SK-N-SH treated with all-trans-retinoic acid at 6 μM for 48 hours (cell line): ENCODE data around the gene PRKACB.

Source experiments
- ATAC-seq: fragments of 200-7000 bp; cut with Tn5 transposase; 3 replicates; pipeline ENCODE4 v1.9.1; 2020; ENCODE audit warnings: mild to moderate bottlenecking, moderate library complexity
- ARNTL ChIP-seq: fragments of 450-650 bp; formaldehyde crosslinking; IDR thresholded peaks from 2 replicates; pipeline ENCODE4 v1.5.0; 2020; ENCODE audit warnings: low read depth, mild to moderate bottlenecking, moderate library complexity, borderline replicate concordance
- BACH2 ChIP-seq: fragments of 250-450 bp; sonication (Bioruptor Pico); IDR thresholded peaks from 2 replicates; pipeline ENCODE4 v1.9.0; 2021; ENCODE audit warnings: mild to moderate bottlenecking, borderline replicate concordance
- CSDC2 ChIP-seq: fragments of 250-450 bp; sonication (Bioruptor Pico); IDR thresholded peaks from 2 replicates; pipeline ENCODE4 v1.5.0; 2020; ENCODE audit warnings: mild to moderate bottlenecking, moderate library complexity
- CSRNP3 ChIP-seq: fragments of 250-450 bp; sonication (Bioruptor Pico); IDR thresholded peaks from 2 replicates; pipeline ENCODE4 v1.5.1; 2021; ENCODE audit warnings: mild to moderate bottlenecking, moderate library complexity
- ESRRG ChIP-seq: fragments of 250-450 bp; sonication (Bioruptor Pico); IDR thresholded peaks from 2 replicates; pipeline ENCODE4 v1.6.1; 2021; ENCODE audit warnings: mild to moderate bottlenecking
- GLIS3 ChIP-seq: fragments of 250-450 bp; sonication (Bioruptor Pico); IDR thresholded peaks from 2 replicates; pipeline ENCODE4 v1.5.0; 2020; ENCODE audit warnings: mild to moderate bottlenecking, moderate library complexity
- ISL1 ChIP-seq: fragments of 250-450 bp; sonication (Bioruptor Pico); IDR thresholded peaks from 2 replicates; pipeline ENCODE4 v2.1.2; 2022; ENCODE audit warnings: mild to moderate bottlenecking, moderate library complexity
- OSR1 ChIP-seq: fragments of 250-450 bp; sonication (Bioruptor Pico); IDR thresholded peaks from 2 replicates; pipeline ENCODE4 v1.8.0; 2022; ENCODE audit warnings: moderate library complexity, mild to moderate bottlenecking, inconsistent platforms
- PPARA ChIP-seq: fragments of 250-450 bp; sonication (Bioruptor Pico); IDR thresholded peaks from 2 replicates; pipeline ENCODE4 v1.5.0; 2020; ENCODE audit warnings: mild to moderate bottlenecking, borderline replicate concordance
- RARB ChIP-seq: fragments of 250-450 bp; sonication (Bioruptor Pico); IDR thresholded peaks from 2 replicates; pipeline ENCODE4 v1.8.0; 2021; ENCODE audit warnings: mild to moderate bottlenecking, moderate library complexity
- TCF4 ChIP-seq: fragments of 250-450 bp; sonication (Bioruptor Pico); IDR thresholded peaks from 2 replicates; pipeline ENCODE4 v1.8.0; 2021; ENCODE audit warnings: mild to moderate bottlenecking, moderate library complexity, borderline replicate concordance
- TOX ChIP-seq: fragments of 250-450 bp; sonication (Bioruptor Pico); IDR thresholded peaks from 2 replicates; pipeline ENCODE4 v1.8.0; 2021; ENCODE audit warnings: mild to moderate bottlenecking, moderate library complexity, borderline replicate concordance
- TSHZ2 ChIP-seq: fragments of 250-450 bp; sonication (Bioruptor Pico); IDR thresholded peaks from 2 replicates; pipeline ENCODE4 v1.5.0; 2020; ENCODE audit warnings: mild to moderate bottlenecking, moderate library complexity
- ZC3H10 ChIP-seq: fragments of 250-450 bp; sonication (Bioruptor Pico); IDR thresholded peaks from 2 replicates; pipeline ENCODE4 v1.5.1; 2021; ENCODE audit warnings: mild to moderate bottlenecking, moderate library complexity
- ZFP30 ChIP-seq: fragments of 450-650 bp; formaldehyde crosslinking; IDR thresholded peaks from 2 replicates; pipeline ENCODE4 v1.5.0; 2022; ENCODE audit warnings: mild to moderate bottlenecking, moderate library complexity
- ZNF565 ChIP-seq: fragments of 450-650 bp; formaldehyde crosslinking; conservative IDR thresholded peaks from 2 replicates; pipeline ENCODE4 v1.5.0; 2020; ENCODE audit warnings: low read depth, mild to moderate bottlenecking, moderate library complexity
- ZNF70 ChIP-seq: fragments of 450-650 bp; formaldehyde crosslinking; IDR thresholded peaks from 2 replicates; pipeline ENCODE4 v1.5.0; 2020; ENCODE audit warnings: mild to moderate bottlenecking, moderate library complexity
- ZNF8 ChIP-seq: fragments of 450-650 bp; formaldehyde crosslinking; IDR thresholded peaks from 2 replicates; pipeline ENCODE4 v1.5.0; 2020; ENCODE audit warnings: mild to moderate bottlenecking, moderate library complexity
- TF ChIP-seq, protein P1 (sequence below): fragments of 250-450 bp; sonication (Bioruptor Pico); IDR thresholded peaks from 2 replicates; pipeline ENCODE4 v1.8.0; 2021; ENCODE audit warnings: low read depth, mild to moderate bottlenecking, moderate library complexity, borderline replicate concordance

Gene PRKACB

GRCh38 chr1:84198832-84199231 is 54.8 kb downstream of the PRKACB start:
- no peak for TF ChIP-seq ZNF8 (CRISPR knock-in tag)
- no peak for TF ChIP-seq ZNF70 (CRISPR knock-in tag)
- TF ChIP-seq CSRNP3 (CRISPR knock-in tag) = no peak
- TF ChIP-seq RARB (CRISPR knock-in tag) = no peak
- TF ChIP-seq GLIS3 (CRISPR knock-in tag) = no peak
- no peak for TF ChIP-seq TSHZ2
- TF ChIP-seq ZFP30 (CRISPR knock-in tag) = no peak; the same call in 1 of the 2 replicates
- no peak for TF ChIP-seq TCF4
- no peak for ATAC-seq

- TF ChIP-seq ZNF8 (CRISPR knock-in tag) = peak; percentile 54; the same call in 1 of the 2 replicates
- TF ChIP-seq ARNTL = no peak
- no peak for TF ChIP-seq ZNF565 (CRISPR knock-in tag)
- no peak for TF ChIP-seq ESRRG (CRISPR knock-in tag)
- no peak for TF ChIP-seq BACH2 (CRISPR knock-in tag)
- ATAC-seq = no peak
Observed at GRCh38 chr1:84199257-84199656, 55.2 kb downstream of the PRKACB start.

GRCh38 chr1:84202126-84202525 is 58.1 kb downstream of the PRKACB start:
- no peak for ATAC-seq
- 0 out of 2 replicates have a peak, but pooled peaks have one; percentile 11 for TF ChIP-seq ISL1
- TF ChIP-seq TOX (CRISPR knock-in tag) = no peak

DNA sequence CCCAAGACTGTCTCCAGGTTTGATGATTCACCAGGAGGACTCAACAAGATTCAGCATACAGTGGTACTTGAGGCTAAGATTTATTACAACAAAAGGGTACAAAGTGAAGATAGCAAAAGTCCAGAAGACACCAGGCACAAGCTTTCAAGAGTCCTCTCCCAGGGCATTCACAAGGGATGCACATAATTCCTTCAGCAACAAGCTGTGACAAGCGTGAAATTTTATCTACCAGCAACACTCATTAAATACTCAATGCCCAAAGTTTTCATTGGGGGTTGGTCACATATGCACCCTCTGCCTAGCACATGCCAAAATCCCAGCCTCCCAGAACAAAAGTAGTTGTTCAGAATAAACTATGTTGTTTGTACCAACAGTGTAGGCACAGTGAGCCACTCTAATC is 62.3 kb downstream of the PRKACB start:
- no peak for ATAC-seq
- TF ChIP-seq, protein P1, sequence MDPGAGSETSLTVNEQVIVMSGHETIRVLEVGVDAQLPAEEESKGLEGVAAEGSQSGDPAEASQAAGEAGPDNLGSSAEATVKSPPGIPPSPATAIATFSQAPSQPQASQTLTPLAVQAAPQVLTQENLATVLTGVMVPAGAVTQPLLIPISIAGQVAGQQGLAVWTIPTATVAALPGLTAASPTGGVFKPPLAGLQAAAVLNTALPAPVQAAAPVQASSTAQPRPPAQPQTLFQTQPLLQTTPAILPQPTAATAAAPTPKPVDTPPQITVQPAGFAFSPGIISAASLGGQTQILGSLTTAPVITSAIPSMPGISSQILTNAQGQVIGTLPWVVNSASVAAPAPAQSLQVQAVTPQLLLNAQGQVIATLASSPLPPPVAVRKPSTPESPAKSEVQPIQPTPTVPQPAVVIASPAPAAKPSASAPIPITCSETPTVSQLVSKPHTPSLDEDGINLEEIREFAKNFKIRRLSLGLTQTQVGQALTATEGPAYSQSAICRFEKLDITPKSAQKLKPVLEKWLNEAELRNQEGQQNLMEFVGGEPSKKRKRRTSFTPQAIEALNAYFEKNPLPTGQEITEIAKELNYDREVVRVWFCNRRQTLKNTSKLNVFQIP = no peak
- no peak for TF ChIP-seq TCF4
- TF ChIP-seq, all 23 proteins: peak for 0

DNA sequence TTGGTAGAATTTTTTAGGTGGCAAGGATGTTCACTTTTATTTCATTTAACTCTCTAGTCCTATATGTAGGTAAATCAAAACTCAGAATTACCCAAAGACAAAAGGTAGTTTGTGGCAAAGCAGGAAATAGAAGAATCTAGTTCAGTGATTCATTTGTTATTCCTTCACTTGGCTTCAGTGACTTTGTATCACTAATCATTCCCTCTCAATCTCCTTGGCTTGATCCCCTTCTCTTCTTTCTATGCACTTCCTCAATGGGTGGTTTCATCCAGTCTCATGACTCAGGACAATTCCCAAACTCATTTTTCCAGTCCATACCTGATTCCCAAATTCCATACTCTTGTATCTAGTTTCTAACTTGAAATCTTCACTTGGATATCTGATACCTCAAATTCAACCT is 64.9 kb downstream of the PRKACB start:
- TF ChIP-seq TCF4 (no peak), OSR1 (CRISPR knock-in tag) (no peak), BACH2 (CRISPR knock-in tag) (no peak), ZNF8 (CRISPR knock-in tag) (no peak), PPARA (CRISPR knock-in tag) (no peak)
- ATAC-seq = no peak

- TF ChIP-seq CSDC2 (CRISPR knock-in tag) (no peak), ZC3H10 (CRISPR knock-in tag) (no peak)
- ATAC-seq = no peak
Observed at GRCh38 chr1:84214115-84214956, 70.3 kb downstream of the PRKACB start.
